ENCODE results near the gene PLA1A.

The PLA1A gene

DNA sequence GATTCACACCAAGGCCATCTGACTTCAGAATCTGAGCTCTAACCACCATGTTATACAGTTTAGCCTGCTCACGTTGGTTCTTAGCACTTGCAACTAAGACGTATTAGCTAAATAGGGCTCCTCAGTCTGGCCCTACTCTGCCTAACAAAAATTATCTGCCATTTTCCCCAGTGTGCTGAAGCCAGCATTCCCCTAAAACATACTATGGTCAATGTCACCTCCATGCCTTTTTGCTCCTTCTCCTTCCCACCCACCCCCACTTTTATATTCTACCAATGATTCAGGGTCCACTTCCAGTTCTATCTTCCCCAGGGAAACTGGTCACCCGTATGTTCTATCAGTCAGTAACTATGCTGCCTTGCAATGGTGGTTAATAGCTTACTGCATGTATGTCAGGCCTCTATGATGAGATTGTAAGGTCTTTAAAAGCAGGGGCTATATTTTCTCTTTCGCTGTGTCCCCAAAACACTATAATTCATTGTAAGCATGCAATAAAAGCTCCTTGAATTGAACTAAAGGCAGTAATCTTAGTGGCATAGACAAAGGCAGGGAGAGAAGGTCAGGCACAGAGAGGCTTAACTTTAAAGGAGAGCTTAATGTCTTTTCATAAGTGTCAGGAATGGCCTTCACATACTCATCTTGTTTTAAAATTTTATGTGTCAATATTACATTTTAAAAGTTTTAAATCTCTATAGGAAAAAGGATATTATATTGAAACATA lies 39.4 kb downstream of the PLA1A start:
- in situ Hi-C loops (cut with MboI; ENCODE audit: low sequenced_read_pairs), result no loop called here

DNA sequence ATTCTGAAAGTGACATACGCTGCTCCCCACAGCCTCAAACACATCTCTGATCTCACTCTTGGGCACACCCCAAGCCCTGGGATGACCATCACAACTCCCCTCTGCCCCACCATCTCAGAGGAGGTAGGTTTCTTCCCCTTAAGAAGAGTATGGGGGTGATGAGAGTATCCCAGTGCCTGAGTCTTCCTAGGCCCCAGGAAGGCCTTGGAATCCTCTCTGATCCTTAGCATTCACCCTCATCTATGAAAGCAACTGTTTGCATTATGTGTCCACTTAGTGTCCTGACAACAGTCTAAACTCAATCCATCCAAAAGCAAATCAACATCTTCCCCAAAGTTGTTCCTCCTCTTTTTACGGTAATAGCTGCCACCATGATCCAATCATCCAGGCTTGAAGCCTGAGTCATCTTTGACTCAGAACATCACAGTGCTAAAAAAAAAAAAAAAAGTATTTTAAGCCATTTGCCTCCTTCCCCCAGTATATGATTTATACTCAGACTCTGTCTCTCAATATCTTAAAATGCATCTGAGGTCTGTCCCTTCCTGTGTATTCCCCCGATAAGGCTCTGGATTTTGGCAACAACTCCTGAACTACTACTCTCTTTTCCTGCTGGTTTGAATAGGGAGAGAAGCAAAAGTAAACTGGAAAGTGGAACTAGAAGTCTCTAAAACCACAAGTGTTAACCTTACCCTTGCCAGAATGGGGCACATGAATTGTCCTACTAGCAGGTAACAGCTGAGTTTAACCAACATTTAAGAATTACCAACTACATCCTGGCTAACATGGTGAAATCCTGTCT lies 40.2 kb downstream of the PLA1A start:
- in situ Hi-C loops (cut with MboI; ENCODE audit: low sequenced_read_pairs), result no loop called here

DNA sequence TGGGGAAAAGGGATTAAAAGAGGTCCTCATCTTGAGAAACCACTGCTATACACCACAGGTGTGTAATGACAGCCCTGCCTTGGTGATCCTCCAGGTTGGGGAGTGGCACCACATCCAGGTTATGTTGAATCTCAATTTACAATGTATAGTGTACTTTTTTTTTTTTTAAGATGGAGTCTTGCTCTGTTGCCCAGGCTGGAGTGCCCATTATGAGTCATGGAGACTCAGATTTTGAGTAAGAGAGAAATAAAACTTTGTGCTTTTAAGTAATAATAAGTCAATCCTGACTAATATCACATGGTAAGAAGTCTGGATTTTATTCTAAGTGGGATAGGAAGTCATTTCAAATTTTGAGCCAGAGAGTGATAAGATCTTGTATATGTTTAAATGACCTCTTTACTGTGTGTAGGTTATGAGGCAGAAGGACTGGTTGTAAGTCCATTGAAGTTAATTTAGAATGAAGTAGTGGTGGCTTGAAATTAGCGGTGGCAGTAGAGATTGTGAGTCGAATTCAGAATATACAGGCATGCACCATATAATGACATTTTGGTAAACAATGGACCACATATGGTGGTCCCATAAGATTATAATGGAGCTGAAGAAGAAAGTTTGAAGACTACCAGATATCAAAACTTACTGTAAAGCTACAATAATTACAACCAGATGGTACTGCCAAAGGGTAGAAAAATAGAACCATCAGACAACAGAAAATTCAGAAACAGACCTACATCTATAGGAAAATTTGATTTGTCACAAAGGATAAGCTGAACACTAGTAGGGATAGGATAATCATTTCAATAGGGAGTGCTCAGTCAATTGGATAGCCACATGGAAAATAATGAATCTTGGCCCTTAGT lies 42.0 kb downstream of the PLA1A start:
- in situ Hi-C loops (cut with MboI; ENCODE audit: low sequenced_read_pairs), result no loop called here

DNA sequence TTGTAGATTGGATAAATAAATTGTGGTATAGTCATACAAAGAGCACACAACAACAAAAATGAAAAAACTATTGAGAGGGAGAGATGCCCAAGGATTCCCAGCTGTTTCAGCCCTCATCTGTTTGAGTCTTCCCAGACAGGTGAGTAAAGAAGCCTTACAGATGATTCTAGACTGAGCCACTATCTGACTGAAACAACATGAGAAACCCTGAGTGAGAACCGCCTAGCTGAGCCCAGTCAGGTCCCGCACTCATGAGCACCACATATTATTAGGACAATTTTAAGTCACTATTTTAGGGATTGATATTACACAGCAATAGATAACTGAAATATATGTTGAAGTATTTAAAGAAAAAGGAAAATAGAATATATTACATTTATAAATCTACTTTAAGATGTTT lies 43.7 kb downstream of the PLA1A start:
- in situ Hi-C loops (cut with MboI; ENCODE audit: low sequenced_read_pairs), result no loop called here

DNA sequence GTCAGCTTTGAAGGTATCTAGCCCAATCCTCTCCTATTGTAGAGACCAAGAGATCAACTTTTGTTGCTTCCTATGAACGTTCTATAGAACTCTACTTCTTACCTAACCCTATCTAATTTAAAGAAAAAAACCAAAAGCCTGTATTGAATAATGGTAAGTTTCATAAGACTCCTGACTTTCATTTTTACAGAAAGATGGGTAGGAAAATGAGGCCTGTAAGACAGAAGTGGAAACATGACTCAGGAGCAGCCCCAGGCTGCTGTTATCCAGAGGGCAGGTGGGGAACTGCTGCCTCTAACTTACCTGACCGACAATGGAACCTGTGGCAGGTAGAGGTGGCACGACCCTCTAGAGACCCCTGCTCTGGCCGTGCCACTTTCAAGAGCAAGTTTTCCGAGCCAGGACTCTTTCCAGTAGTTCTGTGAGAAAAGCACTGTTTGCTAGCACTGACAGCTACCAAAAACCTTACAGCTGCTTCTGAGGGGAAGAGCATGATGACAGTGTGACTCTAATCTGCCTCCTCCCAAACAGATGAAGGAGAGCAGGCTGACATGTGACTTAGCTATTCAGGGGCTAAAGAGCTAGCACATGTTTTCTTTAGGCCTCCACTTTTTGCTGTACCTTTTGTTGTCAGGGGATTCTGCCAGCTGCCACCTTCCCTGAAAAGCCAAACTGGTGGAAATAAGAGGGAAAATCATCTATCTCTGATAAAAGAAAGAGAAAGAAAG lies 45.2 kb downstream of the PLA1A start:
- in situ Hi-C loops (cut with MboI; ENCODE audit: low sequenced_read_pairs), result no loop called here

DNA sequence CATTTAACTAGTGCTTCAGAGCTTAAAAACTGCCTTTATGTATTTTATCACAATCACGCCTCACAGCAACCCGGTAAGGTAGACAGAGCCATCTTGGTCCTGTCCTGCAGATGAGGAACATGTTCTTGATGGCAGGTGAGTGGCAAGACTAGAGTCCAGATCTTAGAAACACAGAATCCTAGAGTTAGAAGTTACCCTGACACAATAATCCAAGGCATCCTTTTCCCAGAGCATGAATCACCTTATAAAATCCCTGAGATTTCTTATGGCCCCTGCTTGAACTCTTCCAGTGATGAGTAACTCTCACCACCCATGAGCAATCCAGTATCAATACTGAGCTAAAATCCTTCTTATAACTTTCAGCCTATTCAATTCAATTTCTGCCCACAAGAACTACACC lies 45.8 kb downstream of the PLA1A start:
- in situ Hi-C loops (cut with MboI; ENCODE audit: low sequenced_read_pairs), result no loop called here

DNA sequence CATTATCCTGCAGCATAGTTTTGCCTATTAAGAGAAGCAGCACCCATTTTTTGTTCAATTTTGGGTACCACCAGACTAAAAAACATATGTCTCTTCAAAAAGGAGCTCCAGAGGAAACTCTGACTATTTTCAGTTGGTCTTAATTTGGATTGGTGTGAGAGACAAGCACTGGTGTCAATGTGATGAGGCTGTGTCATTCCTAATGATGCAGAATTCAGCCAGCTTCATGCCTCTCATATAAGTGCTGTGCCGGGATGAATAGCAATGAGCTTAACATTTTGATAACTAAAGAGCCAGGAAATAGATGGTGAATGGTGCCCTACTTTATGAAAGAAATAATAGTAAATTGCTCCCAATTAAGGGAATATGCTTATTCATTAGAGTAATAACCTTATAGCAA lies 46.8 kb downstream of the PLA1A start:
- in situ Hi-C loops (cut with MboI; ENCODE audit: low sequenced_read_pairs), result no loop called here

DNA sequence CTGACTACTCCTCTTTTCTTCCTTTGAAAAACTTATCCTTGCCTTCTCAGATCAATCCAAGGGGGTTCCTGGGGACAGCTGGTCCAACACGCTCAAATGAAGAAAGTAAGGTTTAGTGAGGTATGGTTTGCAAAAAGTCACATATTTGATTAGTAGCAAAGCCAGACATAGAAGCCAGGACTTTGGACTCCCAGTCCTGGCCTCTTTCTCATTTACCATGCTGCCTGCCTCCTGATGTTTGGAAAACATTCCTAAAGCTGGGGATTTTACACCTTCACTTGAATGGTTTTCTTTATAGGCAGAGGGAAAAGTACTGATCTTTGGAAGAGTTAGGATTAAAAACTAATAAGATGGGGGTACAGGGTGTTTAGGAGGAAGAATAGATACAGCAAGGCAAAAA lies 48.1 kb downstream of the PLA1A start:
- in situ Hi-C loops (cut with MboI; ENCODE audit: low sequenced_read_pairs), result no loop called here

DNA sequence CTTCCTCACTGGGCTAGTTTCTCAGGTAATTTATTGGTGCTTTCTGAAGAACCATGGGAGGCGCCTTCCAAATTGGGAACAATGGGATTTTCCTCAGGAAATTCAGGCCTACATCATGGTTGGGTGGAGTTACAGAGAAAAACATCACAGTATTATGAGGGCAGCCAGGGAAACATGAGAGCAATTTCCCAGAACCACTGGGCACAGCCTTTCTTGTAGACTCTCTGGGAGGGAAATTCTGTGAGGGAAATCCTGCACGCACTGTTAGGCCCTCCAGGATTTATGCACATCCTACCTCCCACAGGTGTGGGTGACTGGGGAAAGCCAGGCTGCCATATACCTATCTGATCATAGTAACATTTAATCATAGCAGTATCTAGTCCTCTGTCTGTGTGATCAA lies 49.5 kb downstream of the PLA1A start:
- in situ Hi-C loops (cut with MboI; ENCODE audit: low sequenced_read_pairs), result no loop called here

DNA sequence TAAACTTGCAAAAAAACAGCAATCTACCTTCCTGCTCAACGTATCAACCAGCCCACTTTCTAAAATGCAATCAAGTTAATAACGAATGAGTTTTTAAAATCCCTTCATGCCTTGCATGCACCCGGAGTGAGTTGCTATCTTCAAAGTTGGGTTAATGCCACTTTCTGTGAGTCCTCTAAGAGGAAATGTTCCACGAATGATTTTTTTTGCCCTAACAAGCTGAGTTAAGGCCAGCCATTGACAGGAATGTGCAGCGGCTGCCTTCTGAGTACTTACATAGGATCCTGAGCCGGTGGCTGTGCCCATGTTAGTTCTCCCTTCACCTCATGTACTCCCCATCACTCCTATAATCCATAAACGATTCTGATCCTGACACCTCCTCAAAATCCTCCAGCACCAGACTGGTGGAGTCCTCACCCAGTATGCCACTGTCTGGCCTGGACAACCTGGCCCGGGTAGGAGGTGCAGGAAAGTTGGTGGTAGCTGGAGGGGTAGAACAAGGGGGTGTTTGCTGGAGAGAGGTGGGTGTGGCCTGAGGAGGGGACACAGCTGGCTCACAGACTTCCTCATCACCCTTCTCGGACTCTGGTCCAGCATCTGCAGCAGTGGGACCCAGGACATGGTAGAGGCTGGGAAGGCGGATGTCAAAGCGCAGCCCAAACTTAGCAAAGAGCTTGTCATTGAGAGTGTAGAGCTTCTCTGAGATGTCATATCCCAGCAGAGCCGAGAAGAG lies 50.3 kb downstream of the PLA1A start:
- in situ Hi-C loops (cut with MboI; ENCODE audit: low sequenced_read_pairs), result no loop called here

DNA sequence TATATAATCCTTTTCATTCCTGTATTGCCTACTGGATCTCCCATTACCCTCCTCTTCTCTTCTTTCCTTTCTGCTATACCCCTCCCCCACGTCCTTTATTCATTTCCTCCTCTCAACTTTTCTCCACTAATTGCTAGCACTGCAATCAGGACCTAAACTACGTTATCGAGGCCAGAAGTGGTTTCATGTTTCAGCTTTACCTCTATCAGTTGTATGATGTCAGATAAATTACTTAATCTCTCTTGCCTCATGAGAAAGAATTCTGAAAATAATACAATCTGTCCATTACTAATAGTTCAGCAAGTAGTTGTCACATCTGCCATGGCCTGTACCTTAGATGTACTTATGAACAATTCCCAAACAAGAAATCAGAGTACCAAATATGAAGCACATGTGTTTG lies 52.1 kb downstream of the PLA1A start:
- in situ Hi-C loops (cut with MboI; ENCODE audit: low sequenced_read_pairs), result no loop called here

DNA sequence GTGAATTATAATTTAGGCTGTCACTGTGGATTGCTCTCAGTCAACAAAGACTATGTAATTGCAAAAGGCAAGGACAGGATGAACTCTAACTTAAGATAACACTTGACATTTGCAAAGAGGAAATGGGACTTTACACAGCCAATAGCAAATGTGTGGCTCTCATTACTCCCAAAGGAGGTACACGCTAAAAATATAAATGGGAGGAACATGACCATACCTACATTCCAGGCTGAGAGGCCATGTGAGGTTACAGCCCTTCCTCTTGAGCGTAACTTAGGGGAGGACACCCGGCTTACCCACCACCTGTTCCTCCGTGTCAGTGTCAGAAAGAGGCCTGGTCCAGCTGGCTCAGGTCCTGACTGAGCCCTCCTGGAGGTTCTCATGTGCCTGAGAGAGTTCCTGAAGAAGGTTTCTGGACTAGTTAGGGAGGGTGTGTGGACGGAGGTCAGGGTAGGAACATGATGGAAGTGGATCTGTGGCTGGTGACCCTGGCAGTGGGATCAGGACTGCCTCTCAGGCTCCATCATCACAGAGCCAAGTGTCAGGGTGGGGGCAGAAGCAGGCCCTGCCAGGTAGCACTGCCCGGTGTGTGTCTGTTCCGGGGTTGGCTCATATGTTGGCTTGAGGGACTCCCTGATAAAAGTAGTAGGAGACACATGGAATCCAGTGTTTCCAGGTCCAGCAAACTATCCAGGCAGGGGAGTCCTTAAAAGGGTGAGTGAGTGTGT lies 54.8 kb downstream of the PLA1A start:
- in situ Hi-C loops (cut with MboI; ENCODE audit: low sequenced_read_pairs), result no loop called here

DNA sequence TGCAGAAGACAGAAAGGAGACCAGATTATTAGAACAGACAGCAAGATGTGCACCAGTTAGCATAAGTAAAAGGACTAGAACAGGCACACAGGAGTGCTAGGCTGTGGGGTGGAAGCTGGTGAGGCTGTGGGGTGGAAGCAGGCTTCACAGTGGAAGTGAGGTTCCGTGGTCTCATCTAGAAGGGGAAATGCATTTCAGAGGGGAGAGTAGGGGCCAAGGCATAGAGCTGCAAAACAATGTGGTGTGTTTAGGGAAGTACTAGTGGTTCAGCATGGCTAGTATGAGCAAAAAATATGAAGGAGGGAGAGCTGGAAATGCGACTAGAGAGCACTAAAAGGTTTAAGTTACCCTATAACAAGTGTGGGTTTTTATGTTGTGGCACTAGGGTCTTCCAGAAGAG lies 56.2 kb downstream of the PLA1A start:
- in situ Hi-C loops (cut with MboI; ENCODE audit: low sequenced_read_pairs), result no loop called here

DNA sequence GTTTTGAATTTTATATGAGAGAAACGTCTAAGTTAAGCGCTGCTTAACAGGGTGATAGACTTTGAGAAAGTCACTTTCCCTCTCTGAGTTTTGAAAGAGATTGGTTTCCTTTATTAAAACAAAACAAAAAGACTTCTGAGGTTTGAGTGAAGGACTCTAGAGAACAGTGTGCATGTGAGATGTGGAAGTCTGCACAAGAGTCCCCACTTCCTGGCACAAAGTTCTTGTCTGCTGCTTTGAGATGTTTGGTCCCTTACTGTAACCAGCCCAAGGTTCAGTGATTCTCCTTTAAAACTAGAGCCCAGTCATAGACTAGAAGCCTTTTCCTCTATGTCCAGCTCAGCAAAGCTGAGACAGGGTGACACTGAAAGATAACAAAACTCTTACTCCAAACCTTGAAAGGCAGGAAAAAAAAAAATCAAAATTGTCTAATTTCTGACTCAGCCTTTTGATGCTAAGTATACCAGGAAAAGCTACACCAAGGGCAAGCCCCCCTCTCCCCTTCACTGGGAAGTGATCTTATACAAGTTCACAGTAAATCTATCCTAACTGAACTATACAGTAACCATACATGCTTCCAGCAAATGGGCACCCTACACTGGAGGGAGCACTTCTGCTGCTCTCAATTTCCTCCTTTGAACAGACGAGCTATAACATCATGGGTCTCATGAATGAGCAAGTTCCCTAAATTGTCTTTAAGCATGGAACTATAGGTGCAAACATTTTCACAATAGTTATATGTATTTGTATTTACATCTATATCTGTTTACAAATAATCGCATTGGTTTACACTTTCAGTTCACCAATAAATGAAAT lies 60.4 kb downstream of the PLA1A start:
- in situ Hi-C loops (cut with MboI; ENCODE audit: low sequenced_read_pairs), result no loop called here

DNA sequence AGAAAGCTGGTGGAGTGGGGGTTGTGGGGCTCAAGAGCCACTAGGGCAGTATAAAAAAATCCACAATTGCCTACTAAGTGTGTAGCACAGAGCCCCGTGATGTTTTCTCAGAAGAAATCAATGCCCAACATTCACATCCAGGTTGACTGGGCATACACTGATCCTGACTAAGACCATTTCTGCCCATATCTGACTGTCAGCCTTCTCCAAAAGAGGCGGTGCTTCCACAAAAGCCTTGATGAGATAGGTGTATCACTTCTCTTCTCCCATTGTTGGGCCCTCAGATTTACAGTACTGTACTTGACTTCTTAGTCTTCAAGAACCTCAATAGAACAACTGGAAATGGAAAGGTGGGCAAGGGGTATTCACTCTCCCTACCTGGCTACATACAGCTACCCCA lies 61.3 kb downstream of the PLA1A start:
- in situ Hi-C loops (cut with MboI; ENCODE audit: low sequenced_read_pairs), result no loop called here

DNA sequence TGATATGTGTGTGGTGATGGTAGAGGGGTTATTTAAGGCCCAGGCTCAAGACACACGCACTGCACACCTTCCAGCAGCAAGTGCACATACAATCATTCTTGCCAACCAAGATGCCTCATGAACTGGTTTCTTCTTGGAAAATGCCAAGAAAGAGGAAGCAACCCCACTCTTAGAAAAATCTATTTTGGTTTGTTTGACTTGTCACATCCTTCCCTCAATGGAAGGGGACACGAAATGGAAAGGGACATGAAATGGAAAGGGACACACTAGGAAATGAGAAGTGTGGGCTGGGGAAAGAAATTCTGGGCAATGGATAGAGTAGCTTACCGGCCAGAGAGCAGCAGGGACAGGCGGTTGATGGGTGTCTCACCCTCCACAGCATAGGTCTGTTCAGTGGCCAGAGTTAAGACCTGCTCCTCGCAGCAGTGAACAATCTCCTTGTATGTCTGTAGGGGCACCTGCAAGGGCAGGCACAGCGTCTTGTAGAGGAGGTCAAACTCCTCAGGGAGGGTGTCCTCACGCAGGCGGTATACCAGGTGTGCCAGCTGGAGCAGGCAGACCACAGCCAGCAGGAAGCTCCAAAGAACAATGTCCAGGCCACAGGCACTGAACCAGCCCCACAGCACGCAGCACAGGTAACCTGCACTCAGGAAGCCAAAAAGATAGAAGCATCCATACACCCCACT lies 62.1 kb downstream of the PLA1A start:
- in situ Hi-C loops (cut with MboI; ENCODE audit: low sequenced_read_pairs), result no loop called here

DNA sequence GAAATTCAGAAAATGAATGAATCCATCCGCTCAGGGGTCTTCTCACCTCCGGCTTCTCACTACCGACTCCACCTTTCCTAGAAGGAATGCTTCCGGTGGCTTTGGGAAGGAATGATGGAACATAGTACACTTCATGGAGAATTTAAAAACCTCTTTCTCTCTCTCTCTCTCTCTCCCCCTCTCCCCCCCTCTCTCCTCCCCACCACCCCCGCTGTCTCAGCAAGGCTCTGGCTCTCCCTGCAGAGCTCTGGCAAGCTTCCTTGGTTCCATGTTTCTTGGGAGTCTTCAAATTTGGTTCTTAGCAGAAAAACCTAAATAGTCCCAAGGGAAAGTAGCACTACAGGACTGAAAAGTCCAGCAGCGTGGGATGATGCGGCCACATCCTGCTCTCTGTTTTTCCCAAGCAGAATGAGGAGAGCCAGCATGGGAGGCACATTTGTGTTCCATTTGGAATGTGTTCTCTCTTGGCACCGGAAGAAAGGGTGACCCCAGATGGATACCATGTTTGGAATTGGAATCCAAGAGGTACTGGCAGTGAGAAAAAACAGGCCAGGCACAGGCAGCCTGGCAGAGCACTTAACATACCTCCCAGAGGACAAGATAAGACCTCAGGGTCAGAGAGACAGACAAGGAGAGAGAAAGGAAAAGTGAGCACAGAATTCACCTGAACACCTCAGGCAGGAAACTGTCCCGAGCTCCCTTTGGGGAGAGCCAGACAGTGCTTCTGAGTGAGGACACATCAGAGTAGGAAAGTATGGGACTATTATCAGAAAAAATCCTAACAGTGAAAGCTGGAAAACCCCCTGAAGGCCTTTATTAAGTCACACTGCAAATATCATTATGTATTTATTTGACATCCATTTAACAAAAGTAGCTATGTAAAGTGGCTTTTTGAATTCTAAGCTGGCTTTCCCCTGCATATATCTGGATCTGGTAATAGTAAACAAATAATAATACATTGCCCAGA lies 63.1 kb downstream of the PLA1A start, which contains the start of gene POPDC2:
TSS of gene POPDC2 (minus strand) at position 116 of the 967 bp plus-strand sequence. CDS start 166 bp downstream, outside the sequence.
- in situ Hi-C loops (cut with MboI; ENCODE audit: low sequenced_read_pairs), result no loop called here

All from HL-60/S4 (cell line).